GM18858 (cell line): ENCODE results near the gene DKC1.
A peak's percentile ranks its signal among the peaks of the same experiment; 100 is the strongest.

Source experiments
- ATAC-seq: cut with Tn5 transposase; IDR thresholded peaks from one replicate; pipeline ENCODE4 v1.9.1; 2021; ENCODE audit not compliant: unreplicated experiment

The DKC1 gene

GRCh38 chrX:154762537-154763296 is at the start of gene DKC1:
TSS of gene DKC1 (plus strand) at chrX:154762864. CDS start at chrX:154762966, 102 bp downstream.
- ATAC-seq, result peak; percentile 71

GRCh38 chrX:154714925-154715324 is 47.7 kb upstream of the DKC1 start:
- peak; percentile 47 for ATAC-seq

- ATAC-seq, result no peak
Measured at GRCh38 chrX:154715825-154716224, 46.8 kb upstream of the DKC1 start.

- ATAC-seq, result no peak
Measured at GRCh38 chrX:154717824-154718223, 44.8 kb upstream of the DKC1 start.

GRCh38 chrX:154718616-154719015 is 44.0 kb upstream of the DKC1 start:
- no peak for ATAC-seq

GRCh38 chrX:154719132-154719675 is 43.5 kb upstream of the DKC1 start:
- no peak for ATAC-seq

GRCh38 chrX:154720067-154720466 is 42.6 kb upstream of the DKC1 start:
- no peak for ATAC-seq

GRCh38 chrX:154721155-154721554 is 41.5 kb upstream of the DKC1 start:
- ATAC-seq, result no peak

GRCh38 chrX:154724993-154725756 is 37.5 kb upstream of the DKC1 start:
- ATAC-seq, result no peak

GRCh38 chrX:154727418-154727817 is 35.2 kb upstream of the DKC1 start:
- no peak for ATAC-seq

GRCh38 chrX:154727871-154728270 is 34.8 kb upstream of the DKC1 start:
- no peak for ATAC-seq

GRCh38 chrX:154728431-154729190 is 34.1 kb upstream of the DKC1 start:
- ATAC-seq, result no peak

GRCh38 chrX:154729439-154729838 is 33.2 kb upstream of the DKC1 start:
- no peak for ATAC-seq

- ATAC-seq, result no peak
Measured at GRCh38 chrX:154730253-154730891, 32.3 kb upstream of the DKC1 start.

- no peak for ATAC-seq
Measured at GRCh38 chrX:154731184-154731583, 31.5 kb upstream of the DKC1 start.

- no peak for ATAC-seq
Measured at GRCh38 chrX:154731881-154732280, 30.8 kb upstream of the DKC1 start.

- ATAC-seq, result no peak
Measured at GRCh38 chrX:154732421-154733065, 30.1 kb upstream of the DKC1 start.

- ATAC-seq, result no peak
Measured at GRCh38 chrX:154733066-154733425, 29.6 kb upstream of the DKC1 start.

- no peak for ATAC-seq
Measured at GRCh38 chrX:154734061-154734781, 28.4 kb upstream of the DKC1 start.
